ENCODE data around the gene AKR1E2.
A peak's percentile ranks its signal among the peaks of the same experiment; 100 is the strongest.

Gene AKR1E2

GRCh38 chr10:4849042-4849402, 23.0 kb downstream of the AKR1E2 start:
- Histone ChIP-seq H3K27me3 (ENCODE audit: insufficient read depth, low read length) (no peaks in the 10 kb centered on the region), H4K20me1 (ENCODE audit: insufficient read depth, low read length) (no peaks in the 10 kb centered on the region), H3F3A (ENCODE audit: insufficient read depth, low read length) (no peaks in the 10 kb centered on the region), H3K27ac (ENCODE audit: low read depth, low read length, poor library complexity, severe bottlenecking) (no peak overlapping the region), H3K9me3 (ENCODE audit: low read length) (no peaks in the 10 kb centered on the region), H3K4me1 (ENCODE audit: insufficient read depth, low read length, severe bottlenecking) (no peaks in the 10 kb centered on the region), H3K36me3 (ENCODE audit: insufficient read depth, low read length) (no peaks in the 10 kb centered on the region), H3K4me3 (ENCODE audit: low read depth, low read length, poor library complexity, severe bottlenecking) (no peak overlapping the region), H3K9ac (ENCODE audit: low read length) (no peak overlapping the region), H2AFZ (ENCODE audit: low read length) (no peak overlapping the region), H3K9me2 (ENCODE audit: low read depth, low read length) (no peaks in the 10 kb centered on the region), H3K79me2 (ENCODE audit: insufficient read depth, low read length) (no peaks in the 10 kb centered on the region), H3K4me2 (ENCODE audit: low read length) (no peak overlapping the region)
- no peak for TF ChIP-seq CTCF (IDR thresholded peaks at IDR 0.05; ENCODE audit: low read length)

GRCh38 chr10:4849555-4850242, 23.7 kb downstream of the AKR1E2 start:
- Histone ChIP-seq H3K36me3 (ENCODE audit: insufficient read depth, low read length) (no peaks in the 10 kb centered on the region), H3K9me3 (ENCODE audit: low read length) (no peaks in the 10 kb centered on the region), H3K27ac (ENCODE audit: low read depth, low read length, poor library complexity, severe bottlenecking) (no peak overlapping the region), H3F3A (ENCODE audit: insufficient read depth, low read length) (no peaks in the 10 kb centered on the region), H3K27me3 (ENCODE audit: insufficient read depth, low read length) (no peaks in the 10 kb centered on the region), H3K4me3 (ENCODE audit: low read depth, low read length, poor library complexity, severe bottlenecking) (no peak overlapping the region), H3K4me1 (ENCODE audit: insufficient read depth, low read length, severe bottlenecking) (no peaks in the 10 kb centered on the region), H4K20me1 (ENCODE audit: insufficient read depth, low read length) (no peaks in the 10 kb centered on the region), H2AFZ (ENCODE audit: low read length) (no peak overlapping the region), H3K79me2 (ENCODE audit: insufficient read depth, low read length) (no peaks in the 10 kb centered on the region), H3K4me2 (ENCODE audit: low read length) (no peak overlapping the region; the same call in 1 of the 2 replicates), H3K9me2 (ENCODE audit: low read depth, low read length) (no peaks in the 10 kb centered on the region), H3K9ac (ENCODE audit: low read length) (no peak overlapping the region)
- TF ChIP-seq EZH2 (IDR thresholded peaks at IDR 0.05; ENCODE audit: borderline replicate concordance, low read length) (no peak), CTCF (IDR thresholded peaks at IDR 0.05; ENCODE audit: low read length) (peak; percentile 99)

GRCh38 chr10:4850397-4850796, 24.4 kb downstream of the AKR1E2 start:
- Histone ChIP-seq H3F3A (ENCODE audit: insufficient read depth, low read length) (no peaks in the 10 kb centered on the region), H3K4me2 (ENCODE audit: low read length) (no peak overlapping the region), H3K36me3 (ENCODE audit: insufficient read depth, low read length) (no peaks in the 10 kb centered on the region), H3K27me3 (ENCODE audit: insufficient read depth, low read length) (no peaks in the 10 kb centered on the region), H3K4me3 (ENCODE audit: low read depth, low read length, poor library complexity, severe bottlenecking) (no peak overlapping the region), H3K9ac (ENCODE audit: low read length) (no peak overlapping the region), H4K20me1 (ENCODE audit: insufficient read depth, low read length) (no peaks in the 10 kb centered on the region), H3K27ac (ENCODE audit: low read depth, low read length, poor library complexity, severe bottlenecking) (no peak overlapping the region), H3K4me1 (ENCODE audit: insufficient read depth, low read length, severe bottlenecking) (no peaks in the 10 kb centered on the region), H2AFZ (ENCODE audit: low read length) (no peak overlapping the region), H3K9me2 (ENCODE audit: low read depth, low read length) (no peaks in the 10 kb centered on the region), H3K79me2 (ENCODE audit: insufficient read depth, low read length) (no peaks in the 10 kb centered on the region), H3K9me3 (ENCODE audit: low read length) (no peaks in the 10 kb centered on the region)
- TF ChIP-seq EZH2 (IDR thresholded peaks at IDR 0.05; ENCODE audit: borderline replicate concordance, low read length) (no peak), CTCF (IDR thresholded peaks at IDR 0.05; ENCODE audit: low read length) (no peak)

Data from OCI-LY1 (cell line).